IMR-90 (cell line): ENCODE measurements around the gene AVPR2. TPM values are rescaled to one million over a fixed set of nuclear protein-coding genes. Genes with fewer than 3 reads are reported as not detected.
A peak's percentile ranks its signal among the peaks of the same experiment; 100 is the strongest.

Source experiments
- ATAC-seq: fragments of 200-7000 bp; cut with Tn5 transposase; 2 replicates; pipeline ENCODE4 v1.9.1; 2020; ENCODE audit warnings: low read depth, mild to moderate bottlenecking, moderate library complexity
- BruUV-seq: library from RNA; stranded (reverse); fragments of 400-500 nt; replicated peaks from 2 replicates; lab custom pipeline; 2021; lab: Mats Ljungman, UMichigan
- CTCF ChIA-PET: fragments of 300-600 bp; formaldehyde crosslinking; extraction: SDS; loops from one replicate; lab custom pipeline; 2021; ENCODE audit warnings: antibody characterized with exemption; lab: Yijun Ruan, JAX
- POLR2A ChIA-PET: fragments of 300-600 bp; sonication (Branson Sonifier 250); formaldehyde crosslinking; loops from one replicate; lab custom pipeline; 2022; ENCODE audit warnings: antibody characterized with exemption; ENCODE audit not compliant: unreplicated experiment; lab: Charles Lee
- DNase-seq: peaks from one replicate; pipeline ENCODE4 v3.0.0; 2013
- H2AFZ ChIP-seq: replicated peaks from 2 replicates; pipeline ENCODE3; 2013; ENCODE audit warnings: low read length, mild to moderate bottlenecking; ENCODE audit not compliant: poor library complexity
- H2AK5ac ChIP-seq: 2 replicates; pipeline ENCODE4 v1.6.1; 2013; ENCODE audit warnings: low read depth, low read length, inconsistent platforms
- H2AK9ac ChIP-seq: replicated peaks from 2 replicates; pipeline ENCODE3; 2013; ENCODE audit warnings: mild to moderate bottlenecking, low read depth, low read length, moderate library complexity; ENCODE audit not compliant: poor library complexity
- H2BK120ac ChIP-seq: 2 replicates; pipeline ENCODE4 v1.6.1; 2013; ENCODE audit warnings: low read depth, low read length, inconsistent platforms
- H2BK15ac ChIP-seq: 3 replicates; pipeline ENCODE4 v1.6.1; 2013; ENCODE audit warnings: low read depth, low read length, inconsistent platforms
- H2BK20ac ChIP-seq: 2 replicates; pipeline ENCODE4 v1.6.1; 2013; ENCODE audit warnings: low read depth, mild to moderate bottlenecking, inconsistent platforms, low read length, moderate library complexity
- H2BK5ac ChIP-seq: 2 replicates; pipeline ENCODE4 v1.6.1; 2013; ENCODE audit warnings: mild to moderate bottlenecking, low read depth, low read length, inconsistent platforms; ENCODE audit not compliant: poor library complexity, severe bottlenecking
- H3K14ac ChIP-seq: replicated peaks from 2 replicates; pipeline ENCODE4 v1.6.1; 2013; ENCODE audit warnings: low read depth, low read length, inconsistent platforms
- H3K18ac ChIP-seq: 2 replicates; pipeline ENCODE4 v1.6.1; 2013; ENCODE audit warnings: low read depth, low read length, control low read depth
- H3K23ac ChIP-seq: 2 replicates; pipeline ENCODE4 v1.6.1; 2013; ENCODE audit warnings: low read depth, low read length, inconsistent platforms
- H3K27ac ChIP-seq: 2 replicates; pipeline ENCODE4 v1.5.1; 2013; ENCODE audit warnings: mild to moderate bottlenecking, control low read depth, low read length; ENCODE audit not compliant: insufficient read depth
- H3K27me3 ChIP-seq: 2 replicates; pipeline ENCODE4 v1.6.1; 2013; ENCODE audit warnings: low read length; ENCODE audit not compliant: control insufficient read depth, insufficient read depth
- H3K36me3 ChIP-seq: 2 replicates; pipeline ENCODE4 v1.6.1; 2013; ENCODE audit warnings: low read length, mixed read lengths; ENCODE audit not compliant: control insufficient read depth, insufficient read depth
- H3K4ac ChIP-seq: 2 replicates; pipeline ENCODE4 v1.6.1; 2013; ENCODE audit warnings: low read depth, low read length, inconsistent platforms
- H3K4me1 ChIP-seq: 2 replicates; pipeline ENCODE4 v1.6.1; 2013; ENCODE audit warnings: low read length, mixed read lengths; ENCODE audit not compliant: control insufficient read depth, insufficient read depth
- H3K4me2 ChIP-seq: 2 replicates; pipeline ENCODE4 v1.6.1; 2013; ENCODE audit warnings: low read depth, mild to moderate bottlenecking, control low read depth, low read length, moderate library complexity
- H3K4me3 ChIP-seq: 2 replicates; pipeline ENCODE4 v1.5.1; 2013; ENCODE audit warnings: low read depth, mild to moderate bottlenecking, control low read depth, low read length, moderate library complexity; ENCODE audit not compliant: insufficient read depth
- H3K56ac ChIP-seq: 2 replicates; pipeline ENCODE4 v1.6.1; 2013; ENCODE audit warnings: low read length, inconsistent platforms; ENCODE audit not compliant: insufficient read depth; ENCODE audit errors: extremely low read depth
- H3K79me1 ChIP-seq, 2 experiments: 2 replicates each; pipeline ENCODE4 v1.6.1; 2013; ENCODE audit warnings: low read length in 2 of 2, inconsistent platforms in 1 of 2, low read depth in 1 of 2
- H3K9ac ChIP-seq: 2 replicates; pipeline ENCODE4 v1.6.1; 2013; ENCODE audit warnings: low read depth, low read length, control low read depth
- H3K9me1 ChIP-seq: 2 replicates; pipeline ENCODE4 v1.6.1; 2013; ENCODE audit warnings: low read length, inconsistent platforms; ENCODE audit not compliant: insufficient read depth
- H3K9me3 ChIP-seq: 2 replicates; pipeline ENCODE4 v1.6.1; 2013; ENCODE audit warnings: low read length; ENCODE audit not compliant: control insufficient read depth, insufficient read depth
- H4K20me1 ChIP-seq: 2 replicates; pipeline ENCODE4 v1.6.1; 2013; ENCODE audit warnings: low read length, inconsistent platforms; ENCODE audit not compliant: insufficient read depth
- H4K5ac ChIP-seq: 2 replicates; pipeline ENCODE4 v1.6.1; 2013; ENCODE audit warnings: mild to moderate bottlenecking, low read depth, low read length, control low read depth
- H4K8ac ChIP-seq, 2 experiments: 2 replicates each; pipeline ENCODE4 v1.6.1; 2013; ENCODE audit warnings: low read depth in 2 of 2, low read length in 2 of 2, control low read depth in 1 of 2, inconsistent platforms in 1 of 2
- H4K91ac ChIP-seq: 2 replicates; pipeline ENCODE4 v1.6.1; 2013; ENCODE audit warnings: low read depth, low read length, inconsistent platforms; ENCODE audit not compliant: insufficient read depth
- BHLHE40 ChIP-seq: fragments of 150-350 bp; IDR thresholded peaks from 2 replicates; pipeline ENCODE4 v1.6.1; 2016; ENCODE audit warnings: mild to moderate bottlenecking, low read depth, low read length
- CEBPB ChIP-seq: IDR thresholded peaks from 2 replicates; pipeline ENCODE4 v1.6.1; 2012; ENCODE audit warnings: low read depth, low read length, improper control_type of control experiment
- CHD1 ChIP-seq: IDR thresholded peaks from 2 replicates; pipeline ENCODE4 v1.6.1; 2012; ENCODE audit warnings: low read depth, low read length, improper control_type of control experiment
- ELK1 ChIP-seq: fragments of 150-350 bp; IDR thresholded peaks from 2 replicates; pipeline ENCODE4 v1.6.1; 2016; ENCODE audit warnings: low read depth, mild to moderate bottlenecking, low read length, moderate library complexity, borderline replicate concordance
- FOS ChIP-seq: fragments of 150-350 bp; IDR thresholded peaks from 2 replicates; pipeline ENCODE4 v1.6.1; 2016; ENCODE audit warnings: low read depth, low read length
- MAFK ChIP-seq: IDR thresholded peaks from 2 replicates; pipeline ENCODE4 v1.6.1; 2012; ENCODE audit warnings: low read depth, low read length, improper control_type of control experiment
- MAZ ChIP-seq: IDR thresholded peaks from 2 replicates; pipeline ENCODE4 v1.6.1; 2012; ENCODE audit warnings: low read depth, mild to moderate bottlenecking, low read length, improper control_type of control experiment, moderate library complexity, borderline replicate concordance
- MXI1 ChIP-seq: IDR thresholded peaks from 2 replicates; pipeline ENCODE4 v1.6.1; 2012; ENCODE audit warnings: low read depth, mild to moderate bottlenecking, low read length, moderate library complexity, borderline replicate concordance
- NFE2L2 ChIP-seq: fragments of 150-350 bp; IDR thresholded peaks from 2 replicates; pipeline ENCODE4 v1.6.1; 2016; ENCODE audit warnings: low read depth, mild to moderate bottlenecking, low read length
- POLR2A ChIP-seq: IDR thresholded peaks from 2 replicates; pipeline ENCODE4 v1.6.1; 2012; ENCODE audit warnings: mild to moderate bottlenecking, low read depth, low read length
- RAD21 ChIP-seq: IDR thresholded peaks from 2 replicates; pipeline ENCODE4 v1.6.1; 2012; ENCODE audit warnings: low read length, improper control_type of control experiment
- RCOR1 ChIP-seq: IDR thresholded peaks from 2 replicates; pipeline ENCODE4 v1.6.1; 2012; ENCODE audit warnings: mild to moderate bottlenecking, low read length, improper control_type of control experiment; ENCODE audit not compliant: insufficient replicate concordance
- RFX5 ChIP-seq: IDR thresholded peaks from 2 replicates; pipeline ENCODE4 v1.8.0; 2012; ENCODE audit warnings: low read depth, mild to moderate bottlenecking, low read length, moderate library complexity
- SMC3 ChIP-seq: fragments of 150-350 bp; IDR thresholded peaks from 2 replicates; pipeline ENCODE4 v1.6.1; 2016; ENCODE audit warnings: low read depth, mild to moderate bottlenecking, antibody characterized with exemption, low read length, moderate library complexity
- WGBS, 2 experiments: methylation state at CpG; one replicate each; pipeline versions ENCODE4 v1.1.5 to v1.1.7; 2013; ENCODE audit warnings: missing lambda C conversion rate in 2 of 2; ENCODE audit not compliant: insufficient read length in 1 of 2; ENCODE audit errors: extremely low coverage in 2 of 2; 5-methylcytosine and 5-hydroxymethylcytosine counted together
- dilution Hi-C: fragments of 300-500 bp; cut with HindIII; formaldehyde crosslinking; loops from one replicate; pipeline ENCODE4 v1.14.3; 2018; ENCODE audit warnings: low sequenced_read_pairs; ENCODE audit not compliant: unreplicated experiment
- in situ Hi-C: fragments of 300-500 bp; cut with MboI; formaldehyde crosslinking; loops from 3 replicates; pipeline ENCODE4 v1.14.3; 2019; ENCODE audit warnings: low sequenced_read_pairs, inconsistent platforms, mixed read lengths
- intact Hi-C: fragments of 100-400 bp; cut with micrococcal nuclease; formaldehyde crosslinking; loops from 2 replicates; pipeline ENCODE4 v1.10.0; 2022
- polyA plus RNA-seq, 3 experiments: library from polyadenylated mRNA; depleted of rRNA; stranded (reverse); fragments of >200 nt; gene quantifications; 2 replicates each; pipeline ENCODE4 v1.2.3, GENCODE V29; 2012; ENCODE audit warnings: low replicate concordance in 1 of 3
- total RNA-seq: library from RNA; depleted of rRNA; stranded (reverse); fragments of >200 nt; gene quantifications from 2 replicates; pipeline ENCODE4 v1.2.3, GENCODE V29; 2012
- TF ChIP-seq, protein P1 (sequence below): fragments of 150-350 bp; IDR thresholded peaks from 2 replicates; pipeline ENCODE4 v1.6.1; 2017; ENCODE audit warnings: mild to moderate bottlenecking, antibody characterized with exemption, low read length, low read depth
- TF ChIP-seq, protein P2 (sequence below): conservative IDR thresholded peaks from 2 replicates; pipeline ENCODE4 v1.5.1; 2012; ENCODE audit warnings: mild to moderate bottlenecking, low read depth, low read length, improper control_type of control experiment

Gene AVPR2
- total and polyA plus RNA-seq, 2 of the 4 experiments (the other 2 are of a cell fraction), result not detected

DNA sequence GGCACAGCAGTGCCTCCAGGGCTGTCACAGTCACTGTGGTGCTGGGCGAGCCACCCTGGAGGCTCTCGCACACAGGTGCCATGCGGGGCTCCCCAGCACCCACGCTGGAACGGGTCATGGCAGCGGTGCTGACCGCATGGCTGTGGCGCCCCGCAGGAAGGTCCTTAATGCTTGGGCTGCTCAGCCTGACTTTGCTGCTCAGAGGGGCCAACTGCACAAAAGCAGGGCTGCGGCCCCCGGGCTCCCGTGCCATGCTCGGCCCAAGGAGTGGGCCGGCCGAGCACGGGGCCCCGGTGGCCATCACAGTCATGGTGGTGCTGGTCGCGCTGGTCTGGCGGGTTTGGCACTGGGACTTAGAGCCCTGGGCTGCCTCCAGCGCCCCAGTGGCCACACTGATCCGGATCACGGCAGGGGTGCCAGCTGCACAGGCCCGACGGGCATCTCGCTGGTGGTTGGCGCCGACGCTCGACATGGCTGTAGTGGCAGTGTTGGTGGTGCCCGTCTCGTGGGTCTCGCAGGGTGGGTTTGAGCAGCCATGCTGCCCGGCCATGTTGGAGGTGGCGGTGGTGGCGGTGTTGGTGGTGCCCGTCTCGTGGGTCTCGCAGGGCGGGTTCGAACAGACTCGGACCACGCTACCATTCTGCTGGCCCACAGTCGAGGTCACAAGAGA lies 50.2 kb downstream of the AVPR2 start:
- ATAC-seq (no peak), DNase-seq (no peak)
- no peak overlapping the region for H4K5ac ChIP-seq
- dilution Hi-C loops (no loop called here), intact Hi-C loops (no loop called here), in situ Hi-C loops (no loop called here)
- no peak overlapping the region for H2BK5ac ChIP-seq
- no peak overlapping the region for H2AFZ ChIP-seq
- H3K9me1 ChIP-seq, result no peaks in the 10 kb centered on the region
- 92% methylated on average over 15 of the region's 44 CpGs; no CpG with 5 or more reads in 1 of the 2 experiments for whole genome bisulfite sequencing, 2 experiments
- H2BK120ac ChIP-seq, result no peak overlapping the region
- peaks cover 0 to 6% of the 10 kb centered on the region in 2 experiments; a peak in 2 of 4 replicates for H3K79me1 ChIP-seq
- no peak overlapping the region for H3K18ac ChIP-seq
- no peak overlapping the region for H2BK20ac ChIP-seq
- no peak overlapping the region for H3K14ac ChIP-seq
- no peak overlapping the region for H3K27ac ChIP-seq
- no peaks in the 10 kb centered on the region for H3K9me3 ChIP-seq
- H3K4me3 ChIP-seq, result no peak overlapping the region
- H3K23ac ChIP-seq, result no peak overlapping the region
- no peak overlapping the region for H3K4ac ChIP-seq
- no peak overlapping the region for H2AK5ac ChIP-seq
- H2AK9ac ChIP-seq, result no peak overlapping the region
- CTCF ChIA-PET, result no interaction called here
- no peaks in the 10 kb centered on the region for H3K27me3 ChIP-seq
- H3K36me3 ChIP-seq, result peaks cover 81% of the 10 kb centered on the region
- no peak overlapping the region for H2BK15ac ChIP-seq
- BruUV-seq, result TSS peak; percentile 50
- H3K4me1 ChIP-seq, result peaks cover 4% of the 10 kb centered on the region
- no peak for TF ChIP-seq ELK1
- TF ChIP-seq FOS, result no peak
- TF ChIP-seq RFX5, result no peak
- TF ChIP-seq CHD1, result no peak
- no peak for TF ChIP-seq CEBPB
- no peak for TF ChIP-seq POLR2A
- TF ChIP-seq MAFK, result no peak
- TF ChIP-seq NFE2L2, result no peak
- TF ChIP-seq SMC3, result no peak
- no peak for TF ChIP-seq MXI1
- no peak for TF ChIP-seq RCOR1
- no peak for TF ChIP-seq BHLHE40
- TF ChIP-seq RAD21, result no peak
- TF ChIP-seq, protein P1, sequence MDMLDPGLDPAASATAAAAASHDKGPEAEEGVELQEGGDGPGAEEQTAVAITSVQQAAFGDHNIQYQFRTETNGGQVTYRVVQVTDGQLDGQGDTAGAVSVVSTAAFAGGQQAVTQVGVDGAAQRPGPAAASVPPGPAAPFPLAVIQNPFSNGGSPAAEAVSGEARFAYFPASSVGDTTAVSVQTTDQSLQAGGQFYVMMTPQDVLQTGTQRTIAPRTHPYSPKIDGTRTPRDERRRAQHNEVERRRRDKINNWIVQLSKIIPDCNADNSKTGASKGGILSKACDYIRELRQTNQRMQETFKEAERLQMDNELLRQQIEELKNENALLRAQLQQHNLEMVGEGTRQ, result no peak
- TF ChIP-seq, protein P2, sequence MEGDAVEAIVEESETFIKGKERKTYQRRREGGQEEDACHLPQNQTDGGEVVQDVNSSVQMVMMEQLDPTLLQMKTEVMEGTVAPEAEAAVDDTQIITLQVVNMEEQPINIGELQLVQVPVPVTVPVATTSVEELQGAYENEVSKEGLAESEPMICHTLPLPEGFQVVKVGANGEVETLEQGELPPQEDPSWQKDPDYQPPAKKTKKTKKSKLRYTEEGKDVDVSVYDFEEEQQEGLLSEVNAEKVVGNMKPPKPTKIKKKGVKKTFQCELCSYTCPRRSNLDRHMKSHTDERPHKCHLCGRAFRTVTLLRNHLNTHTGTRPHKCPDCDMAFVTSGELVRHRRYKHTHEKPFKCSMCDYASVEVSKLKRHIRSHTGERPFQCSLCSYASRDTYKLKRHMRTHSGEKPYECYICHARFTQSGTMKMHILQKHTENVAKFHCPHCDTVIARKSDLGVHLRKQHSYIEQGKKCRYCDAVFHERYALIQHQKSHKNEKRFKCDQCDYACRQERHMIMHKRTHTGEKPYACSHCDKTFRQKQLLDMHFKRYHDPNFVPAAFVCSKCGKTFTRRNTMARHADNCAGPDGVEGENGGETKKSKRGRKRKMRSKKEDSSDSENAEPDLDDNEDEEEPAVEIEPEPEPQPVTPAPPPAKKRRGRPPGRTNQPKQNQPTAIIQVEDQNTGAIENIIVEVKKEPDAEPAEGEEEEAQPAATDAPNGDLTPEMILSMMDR, result no peak
- TF ChIP-seq MAZ, result no peak
- H4K20me1 ChIP-seq, result no peaks in the 10 kb centered on the region
- H3K9ac ChIP-seq, result no peak overlapping the region
- POLR2A ChIA-PET, result no interaction called here
- H4K91ac ChIP-seq, result no peak overlapping the region
- no peak overlapping the region for H4K8ac ChIP-seq
- H3K56ac ChIP-seq, result no peak overlapping the region
- H3K4me2 ChIP-seq, result no peak overlapping the region
